H1 (cell line): ENCODE measurements around the gene MBTPS1. TPM values are rescaled to one million over a fixed set of nuclear protein-coding genes. Genes with fewer than 3 reads are reported as not detected.

Experiments
- CTCF ChIA-PET: fragments of 300-600 bp; sonication (Branson Sonifier 250); formaldehyde crosslinking; loops from one replicate; lab custom pipeline; 2021; ENCODE audit not compliant: partially characterized antibody; lab: Charles Lee
- POLR2A ChIA-PET: fragments of 300-600 bp; sonication (Branson Sonifier 250); formaldehyde crosslinking; loops from one replicate; lab custom pipeline; 2021; ENCODE audit warnings: inconsistent platforms; ENCODE audit not compliant: partially characterized antibody; lab: Charles Lee
- DNase-seq, 2 experiments: peaks; one replicate each; pipeline versions ENCODE4 v3.0.0 to v3.0.0-alpha.2; 2010 to 2022; ENCODE audit warnings: low spot score in 2 of 2, low read depth in 1 of 2, mixed read lengths in 1 of 2
- FAIRE-seq: peaks from 2 replicates; lab custom pipeline; 2011; peaks lifted over from hg19 to GRCh38; lab: Jason Lieb, UNC
- H2AFZ ChIP-seq: 2 replicates; pipeline ENCODE4 v1.8.1; 2012; ENCODE audit warnings: low read length, inconsistent platforms
- H2AK5ac ChIP-seq: 2 replicates; pipeline ENCODE4 v1.6.1; 2013; ENCODE audit warnings: low read depth, low read length
- H2BK120ac ChIP-seq: replicated peaks from 2 replicates; pipeline ENCODE3; 2013; ENCODE audit warnings: low read depth, low read length, inconsistent platforms
- H2BK12ac ChIP-seq: 2 replicates; pipeline ENCODE4 v1.6.1; 2013; ENCODE audit warnings: low read depth, low read length
- H2BK15ac ChIP-seq: 2 replicates; pipeline ENCODE4 v1.6.1; 2013; ENCODE audit warnings: low read length
- H2BK20ac ChIP-seq: 2 replicates; pipeline ENCODE4 v1.6.1; 2013; ENCODE audit warnings: low read length
- H2BK5ac ChIP-seq: 2 replicates; pipeline ENCODE4 v1.6.1; 2013; ENCODE audit warnings: low read depth, low read length
- H3K14ac ChIP-seq: 2 replicates; pipeline ENCODE4 v1.6.1; 2013; ENCODE audit warnings: inconsistent platforms; ENCODE audit not compliant: insufficient read length
- H3K18ac ChIP-seq: 2 replicates; pipeline ENCODE4 v1.6.1; 2013; ENCODE audit warnings: low read length; ENCODE audit errors: extremely low read depth
- H3K23ac ChIP-seq: 2 replicates; pipeline ENCODE4 v1.6.1; 2013; ENCODE audit warnings: inconsistent platforms; ENCODE audit not compliant: insufficient read length
- H3K23me2 ChIP-seq: 2 replicates; pipeline ENCODE4 v1.6.1; 2013; ENCODE audit warnings: low read depth, low read length
- H3K27ac ChIP-seq: 2 replicates; pipeline ENCODE4 v1.6.1; 2011; ENCODE audit warnings: low read depth, low read length, inconsistent platforms
- H3K27me3 ChIP-seq, 4 experiments: replicated peaks in 1 of 4; 1 replicate in 1 of 4; 2 replicates in 3 of 4; pipeline versions ENCODE4 v1.6.1 to v1.8.1; 2011 to 2013; ENCODE audit warnings: low read length in 3 of 4, mild to moderate bottlenecking in 3 of 4, inconsistent platforms in 2 of 4, mixed read lengths in 2 of 4, moderate library complexity in 1 of 4; ENCODE audit not compliant: control insufficient read depth in 3 of 4, insufficient read depth in 3 of 4; ENCODE audit errors: extremely low read depth in 1 of 4
- H3K36me3 ChIP-seq, 4 experiments: 2 replicates each; pipeline versions ENCODE4 v1.6.1 to v1.8.1; 2011 to 2013; ENCODE audit warnings: mild to moderate bottlenecking in 4 of 4, low read length in 3 of 4, moderate library complexity in 2 of 4, control low read depth in 1 of 4, inconsistent platforms in 1 of 4; ENCODE audit not compliant: insufficient read depth in 4 of 4, control insufficient read depth in 2 of 4
- H3K4ac ChIP-seq: replicated peaks from 2 replicates; pipeline ENCODE3; 2013; ENCODE audit warnings: low read length, low read depth, mixed read lengths, inconsistent platforms; ENCODE audit not compliant: insufficient read length
- H3K4me1 ChIP-seq, 4 experiments: replicated peaks in 1 of 4; 1 replicate in 1 of 4; 2 replicates in 3 of 4; pipeline versions ENCODE4 v1.6.1 to v1.8.1; 2011 to 2013; ENCODE audit warnings: low read length in 3 of 4, inconsistent platforms in 2 of 4, mixed read lengths in 1 of 4; ENCODE audit not compliant: insufficient read depth in 4 of 4, control insufficient read depth in 3 of 4
- H3K4me2 ChIP-seq, 2 experiments: 2 replicates each; pipeline versions ENCODE4 v1.6.1 to v1.8.1; 2011 to 2013; ENCODE audit warnings: low read depth in 2 of 2, low read length in 2 of 2, control low read depth in 1 of 2, inconsistent platforms in 1 of 2, mild to moderate bottlenecking in 1 of 2; ENCODE audit not compliant: insufficient read depth in 1 of 2
- H3K4me3 ChIP-seq, 4 experiments: fragments of 200-600, 300-600 bp in 1 of 4; sonication (generic), shearing (Covaris generic), sonication (Bioruptor Twin) in 1 of 4; 2 replicates each; pipeline versions ENCODE4 v1.5.1 to v1.8.1; 2011 to 2016; ENCODE audit warnings: low read length in 4 of 4, low read depth in 3 of 4, control low read depth in 2 of 4, inconsistent platforms in 2 of 4, mild to moderate bottlenecking in 2 of 4, mixed read lengths in 1 of 4, moderate library complexity in 1 of 4; ENCODE audit not compliant: insufficient read depth in 2 of 4; ENCODE audit errors: extremely low read depth in 1 of 4
- H3K56ac ChIP-seq: replicated peaks from 2 replicates; pipeline ENCODE3; 2013; ENCODE audit warnings: low read depth, mild to moderate bottlenecking, mixed read lengths, low read length, inconsistent platforms; ENCODE audit not compliant: insufficient read length
- H3K79me1 ChIP-seq: 2 replicates; pipeline ENCODE4 v1.6.1; 2013; ENCODE audit warnings: low read depth, low read length, control low read depth
- H3K79me2 ChIP-seq, 2 experiments: 2 replicates each; pipeline versions ENCODE4 v1.6.1 to v1.8.1; 2012 to 2013; ENCODE audit warnings: low read length in 2 of 2, mild to moderate bottlenecking in 2 of 2, inconsistent platforms in 1 of 2; ENCODE audit not compliant: insufficient read depth in 2 of 2, control insufficient read depth in 1 of 2
- H3K9ac ChIP-seq, 4 experiments: replicated peaks in 1 of 4; 1 replicate in 1 of 4; 2 replicates in 3 of 4; pipeline versions ENCODE4 v1.6.1 to v1.8.1; 2011 to 2013; ENCODE audit warnings: low read depth in 3 of 4, low read length in 3 of 4, control low read depth in 2 of 4, mild to moderate bottlenecking in 2 of 4, moderate library complexity in 2 of 4, inconsistent platforms in 1 of 4; ENCODE audit errors: extremely low read depth in 1 of 4
- H3K9me3 ChIP-seq, 2 experiments: 2 replicates each; pipeline versions ENCODE4 v1.6.1 to v1.8.1; 2012 to 2013; ENCODE audit warnings: mild to moderate bottlenecking in 2 of 2, moderate library complexity in 2 of 2, control low read depth in 1 of 2, inconsistent platforms in 1 of 2, low read depth in 1 of 2, low read length in 1 of 2, mixed read lengths in 1 of 2; ENCODE audit not compliant: insufficient read depth in 2 of 2
- H4K20me1 ChIP-seq, 2 experiments: replicated peaks in 1 of 2; 2 replicates each; pipeline versions ENCODE3 to v1.8.1; 2011 to 2013; ENCODE audit warnings: inconsistent platforms in 2 of 2, low read length in 2 of 2, mild to moderate bottlenecking in 1 of 2; ENCODE audit not compliant: insufficient read depth in 2 of 2, control insufficient read depth in 1 of 2
- H4K5ac ChIP-seq: 2 replicates; pipeline ENCODE4 v1.6.1; 2013; ENCODE audit warnings: low read length, low read depth, mixed read lengths, inconsistent platforms; ENCODE audit not compliant: insufficient read length
- H4K8ac ChIP-seq: 2 replicates; pipeline ENCODE4 v1.8.0; 2013; ENCODE audit warnings: mild to moderate bottlenecking, moderate library complexity, low read length, inconsistent platforms; ENCODE audit not compliant: insufficient read depth; ENCODE audit errors: extremely low read depth
- H4K91ac ChIP-seq: replicated peaks from 2 replicates; pipeline ENCODE3; 2013; ENCODE audit warnings: low read length, mixed read lengths, inconsistent platforms; ENCODE audit not compliant: insufficient read length
- BCL11A ChIP-seq, 2 experiments: IDR thresholded peaks; one replicate each; pipeline ENCODE4 v1.6.1; 2011; ENCODE audit warnings: low read depth in 2 of 2, low read length in 2 of 2, mild to moderate bottlenecking in 2 of 2
- CBX5 ChIP-seq: fragments of 300-800, 300-1000 bp; sonication (generic); IDR thresholded peaks from 2 replicates; pipeline ENCODE4 v1.7.1; 2016; ENCODE audit warnings: antibody characterized with exemption, low read length, low read depth
- EZH2 ChIP-seq: fragments of 200-600 bp; sonication (generic); IDR thresholded peaks from 2 replicates; pipeline ENCODE4 v1.7.1; 2012; ENCODE audit warnings: low read depth, mild to moderate bottlenecking, moderate library complexity, low read length, inconsistent platforms; ENCODE audit not compliant: severe bottlenecking
- KDM1A ChIP-seq: fragments of 200-600, 300-600 bp; sonication (generic); IDR thresholded peaks from 2 replicates; pipeline ENCODE4 v1.7.1; 2016; ENCODE audit warnings: mild to moderate bottlenecking, low read length, borderline replicate concordance
- NANOG ChIP-seq: IDR thresholded peaks from 2 replicates; pipeline ENCODE4 v1.6.1; 2011; ENCODE audit warnings: low read length, low read depth, mild to moderate bottlenecking, inconsistent platforms; ENCODE audit not compliant: insufficient read depth, poor library complexity, severe bottlenecking
- RAD21 ChIP-seq, 2 experiments: IDR thresholded peaks in 1 of 2; conservative IDR thresholded peaks in 1 of 2; 2 replicates each; pipeline ENCODE4 v1.6.1; 2011; ENCODE audit warnings: low read depth in 2 of 2, low read length in 2 of 2, improper control_type of control experiment in 1 of 2, inconsistent platforms in 1 of 2, mild to moderate bottlenecking in 1 of 2, moderate library complexity in 1 of 2
- SAP30 ChIP-seq: fragments of 300-600 bp; sonication (generic); IDR thresholded peaks from 2 replicates; pipeline ENCODE4 v1.7.1; 2012; ENCODE audit warnings: low read length, moderate library complexity, mild to moderate bottlenecking, inconsistent platforms; ENCODE audit not compliant: insufficient read depth, insufficient replicate concordance
- TCF12 ChIP-seq: IDR thresholded peaks from 2 replicates; pipeline ENCODE4 v1.6.1; 2011; ENCODE audit warnings: low read depth, mild to moderate bottlenecking, low read length
- YY1 ChIP-seq: IDR thresholded peaks from 2 replicates; pipeline ENCODE4 v1.6.1; 2011; ENCODE audit warnings: low read depth, mild to moderate bottlenecking, low read length
- ZNF274 ChIP-seq: IDR thresholded peaks from 2 replicates; pipeline ENCODE4 v1.7.0; 2012; ENCODE audit warnings: low read length, borderline replicate concordance; ENCODE audit errors: extremely low read depth
- WGBS, 2 experiments: shearing (Covaris generic) in 1 of 2; methylation state at CpG; one replicate each; pipeline versions ENCODE4 v1.1.6 to v1.1.7; 2013 to 2015; ENCODE audit warnings: low lambda C conversion rate in 2 of 2, mixed read lengths in 2 of 2, inconsistent platforms in 1 of 2, low coverage in 1 of 2, missing lambda C conversion rate in 1 of 2; ENCODE audit not compliant: insufficient replicate concordance in 2 of 2, insufficient coverage in 1 of 2, insufficient read length in 1 of 2; ENCODE audit errors: extremely low coverage in 1 of 2, missing lambda C conversion rate in 1 of 2; 5-methylcytosine and 5-hydroxymethylcytosine counted together
- polyA plus RNA-seq, 7 experiments: library from polyadenylated mRNA; depleted of rRNA in 3 of 7; stranded (reverse) in 5 of 7; unstranded in 2 of 7; fragments of >200 nt in 5 of 7; fragments of 200-250 nt in 2 of 7; gene quantifications; 1 replicate in 5 of 7; 2 replicates in 1 of 7; 4 replicates in 1 of 7; pipeline versions ENCODE4 v1.2.1 to v1.2.3, GENCODE V29; 2011 to 2013; ENCODE audit warnings: missing spikeins in 2 of 7, mixed read lengths in 2 of 7
- total RNA-seq: library from RNA; stranded (reverse); fragmentation: NEBNext Ultra II Directional; extraction: Animal tissue kit (Norgen Biotek cat#: 25700); gene quantifications from 2 replicates; pipeline ENCODE4 v1.2.1, GENCODE V29; 2021
- TF ChIP-seq, protein P1 (sequence below): IDR thresholded peaks from 2 replicates; pipeline ENCODE4 v1.6.1; 2012; ENCODE audit warnings: inconsistent platforms
- TF ChIP-seq, protein P2 (sequence below): IDR thresholded peaks from 2 replicates; pipeline ENCODE4 v1.6.1; 2012; ENCODE audit warnings: low read length, inconsistent platforms

Gene MBTPS1
- total and polyA plus RNA-seq, 2 of the 8 experiments (the other 6 are each of a cell fraction or from before 2014, with no cell fraction given), result 30.6 to 53.3 TPM

DNA sequence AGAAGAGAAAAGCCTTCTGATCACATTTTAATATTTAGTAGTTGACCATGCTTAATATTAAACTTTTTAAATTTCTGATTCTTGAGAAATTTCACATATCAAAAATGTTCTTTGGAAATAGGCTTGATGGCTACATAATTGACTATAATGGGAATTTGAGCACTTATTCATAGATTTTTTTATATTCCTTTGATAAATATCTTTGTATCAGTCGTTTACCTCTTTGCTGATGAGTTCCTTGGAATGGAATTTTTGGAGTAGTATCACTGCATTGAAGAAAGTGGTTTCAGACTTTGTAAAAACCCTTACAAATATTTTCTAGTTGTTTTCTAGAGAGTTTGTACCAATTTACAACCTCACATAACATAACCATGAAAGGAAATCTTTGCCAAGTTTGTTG lies 43.1 kb upstream of the MBTPS1 start:
- Histone ChIP-seq H2BK120ac (no peak overlapping the region), H3K79me1 (no peaks in the 10 kb centered on the region), H3K4me1 (no peaks in the 10 kb centered on the region), H2BK12ac (no peak overlapping the region), H3K9me3 (no peaks in the 10 kb centered on the region), H3K23ac (no peak overlapping the region), H2BK5ac (no peak overlapping the region), H3K56ac (no peak overlapping the region), H3K4me3 (no peak overlapping the region), H3K23me2 (no peaks in the 10 kb centered on the region), H4K91ac (no peak overlapping the region), H3K14ac (no peak overlapping the region), H2BK20ac (no peak overlapping the region), H4K8ac (no peak overlapping the region), H3K9ac (no peak overlapping the region), H2AFZ (no peak overlapping the region), H4K20me1 (no peaks in the 10 kb centered on the region), H3K18ac (no peak overlapping the region), H3K27me3 (no peaks in the 10 kb centered on the region; a peak in 1 of 7 replicates), H3K4ac (no peak overlapping the region), H3K79me2 (no peaks in the 10 kb centered on the region), H4K5ac (no peak overlapping the region), H2BK15ac (no peak overlapping the region), H3K27ac (no peak overlapping the region), H2AK5ac (no peak overlapping the region), H3K36me3 (no peaks in the 10 kb centered on the region), H3K4me2 (no peak overlapping the region)
- DNase-seq (no peak), FAIRE-seq (no peak)
- WGBS, 2 experiments, result 70% methylated on average over 1 of the region's 1 CpG; no CpG with 5 or more reads in 1 of the 2 experiments
- POLR2A ChIA-PET, result no interaction called here
- CTCF ChIA-PET, result interaction anchor here (0.7 to 1.7 kb wide), 5 partner anchors 11 to 75 kb away, joined by 3 to 8 read pairs (median 4); no protein-coding TSS in a partner anchor
- TF ChIP-seq BCL11A (IDR thresholded peaks at IDR 0.05; ENCODE audit: low read depth in 2 of 2, low read length in 2 of 2), result no peak
- no peak for TF ChIP-seq YY1
- no peak for TF ChIP-seq SAP30
- no peak for TF ChIP-seq KDM1A
- no peak for TF ChIP-seq CBX5
- TF ChIP-seq EZH2, result no peak
- TF ChIP-seq ZNF274, result no peak
- TF ChIP-seq NANOG, result no peak
- TF ChIP-seq TCF12, result no peak
- TF ChIP-seq RAD21 (IDR thresholded peaks at IDR 0.05 in 1 of 2, conservative IDR thresholded peaks at IDR 0.05 in 1 of 2; ENCODE audit: low read depth in 2 of 2, low read length in 2 of 2), result no peak
- TF ChIP-seq, protein P1, sequence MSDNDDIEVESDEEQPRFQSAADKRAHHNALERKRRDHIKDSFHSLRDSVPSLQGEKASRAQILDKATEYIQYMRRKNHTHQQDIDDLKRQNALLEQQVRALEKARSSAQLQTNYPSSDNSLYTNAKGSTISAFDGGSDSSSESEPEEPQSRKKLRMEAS, result no peak
- TF ChIP-seq, protein P2, sequence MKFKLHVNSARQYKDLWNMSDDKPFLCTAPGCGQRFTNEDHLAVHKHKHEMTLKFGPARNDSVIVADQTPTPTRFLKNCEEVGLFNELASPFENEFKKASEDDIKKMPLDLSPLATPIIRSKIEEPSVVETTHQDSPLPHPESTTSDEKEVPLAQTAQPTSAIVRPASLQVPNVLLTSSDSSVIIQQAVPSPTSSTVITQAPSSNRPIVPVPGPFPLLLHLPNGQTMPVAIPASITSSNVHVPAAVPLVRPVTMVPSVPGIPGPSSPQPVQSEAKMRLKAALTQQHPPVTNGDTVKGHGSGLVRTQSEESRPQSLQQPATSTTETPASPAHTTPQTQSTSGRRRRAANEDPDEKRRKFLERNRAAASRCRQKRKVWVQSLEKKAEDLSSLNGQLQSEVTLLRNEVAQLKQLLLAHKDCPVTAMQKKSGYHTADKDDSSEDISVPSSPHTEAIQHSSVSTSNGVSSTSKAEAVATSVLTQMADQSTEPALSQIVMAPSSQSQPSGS, result no peak
